ENCODE measurements around the gene ALX1.

Gene ALX1

DNA sequence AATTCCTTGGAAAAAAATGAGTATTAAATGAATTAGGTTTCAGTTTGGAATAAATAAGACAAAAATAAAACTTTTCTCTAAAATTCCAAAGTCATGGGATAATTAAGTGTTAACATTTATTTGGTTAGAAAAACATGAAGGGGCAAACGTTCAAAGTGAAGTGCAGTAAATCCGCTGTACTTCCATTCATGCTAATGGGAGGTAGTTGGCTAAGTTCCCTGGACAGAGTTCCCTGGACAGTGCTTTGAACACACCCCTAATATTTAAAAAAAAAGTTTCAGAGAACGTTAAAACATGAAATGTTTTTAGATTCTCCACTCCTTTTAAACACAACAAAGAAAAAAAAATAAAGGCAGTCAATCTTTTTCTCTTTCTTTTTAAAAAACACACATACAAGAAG, 16.3 kb downstream of the ALX1 start:
- H3K27me3 ChIP-seq (ENCODE audit: insufficient read depth, poor library complexity, severe bottlenecking), result peaks cover 4% of the 10 kb centered on the region
- H3K4me1 ChIP-seq (ENCODE audit: insufficient read depth, poor library complexity, severe bottlenecking), result no peaks in the 10 kb centered on the region
- ATAC-seq (ENCODE audit: low read depth) (no peak), DNase-seq (ENCODE audit: low spot score) (no peak)
- H3K9me3 ChIP-seq (ENCODE audit: severe bottlenecking), result no peaks in the 10 kb centered on the region
- H3K4me3 ChIP-seq (ENCODE audit: severe bottlenecking), result no peak overlapping the region
- H3K27ac ChIP-seq (ENCODE audit: poor library complexity, severe bottlenecking), result no peak overlapping the region
- TF ChIP-seq, protein P1, sequence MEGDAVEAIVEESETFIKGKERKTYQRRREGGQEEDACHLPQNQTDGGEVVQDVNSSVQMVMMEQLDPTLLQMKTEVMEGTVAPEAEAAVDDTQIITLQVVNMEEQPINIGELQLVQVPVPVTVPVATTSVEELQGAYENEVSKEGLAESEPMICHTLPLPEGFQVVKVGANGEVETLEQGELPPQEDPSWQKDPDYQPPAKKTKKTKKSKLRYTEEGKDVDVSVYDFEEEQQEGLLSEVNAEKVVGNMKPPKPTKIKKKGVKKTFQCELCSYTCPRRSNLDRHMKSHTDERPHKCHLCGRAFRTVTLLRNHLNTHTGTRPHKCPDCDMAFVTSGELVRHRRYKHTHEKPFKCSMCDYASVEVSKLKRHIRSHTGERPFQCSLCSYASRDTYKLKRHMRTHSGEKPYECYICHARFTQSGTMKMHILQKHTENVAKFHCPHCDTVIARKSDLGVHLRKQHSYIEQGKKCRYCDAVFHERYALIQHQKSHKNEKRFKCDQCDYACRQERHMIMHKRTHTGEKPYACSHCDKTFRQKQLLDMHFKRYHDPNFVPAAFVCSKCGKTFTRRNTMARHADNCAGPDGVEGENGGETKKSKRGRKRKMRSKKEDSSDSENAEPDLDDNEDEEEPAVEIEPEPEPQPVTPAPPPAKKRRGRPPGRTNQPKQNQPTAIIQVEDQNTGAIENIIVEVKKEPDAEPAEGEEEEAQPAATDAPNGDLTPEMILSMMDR (IDR thresholded peaks at IDR 0.05; ENCODE audit: poor library complexity, severe bottlenecking), result no peak
- H3K36me3 ChIP-seq (ENCODE audit: low read depth), result no peaks in the 10 kb centered on the region

DNA sequence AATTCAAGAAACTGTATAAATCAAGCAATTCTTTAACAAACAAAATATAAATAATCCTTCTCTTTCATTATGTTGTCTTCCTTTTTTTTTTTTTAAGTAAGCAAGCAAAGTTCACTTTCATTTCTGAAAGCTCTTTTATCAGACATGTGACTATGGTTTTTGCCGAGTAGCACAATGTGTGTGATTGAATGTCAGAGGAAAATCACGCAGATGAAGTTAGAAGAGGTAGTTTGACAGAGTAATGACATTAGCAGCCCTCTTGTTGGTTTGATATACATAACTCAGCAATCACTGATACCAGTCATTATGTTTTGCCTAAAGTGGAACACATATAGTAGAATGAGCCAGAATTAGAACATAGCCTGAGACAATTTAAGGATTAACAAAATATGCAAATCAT, 19.0 kb downstream of the ALX1 start:
- Histone ChIP-seq H3K4me1 (ENCODE audit: insufficient read depth, poor library complexity, severe bottlenecking) (no peaks in the 10 kb centered on the region), H3K9me3 (ENCODE audit: severe bottlenecking) (no peaks in the 10 kb centered on the region), H3K4me3 (ENCODE audit: severe bottlenecking) (no peak overlapping the region), H3K27ac (ENCODE audit: poor library complexity, severe bottlenecking) (no peak overlapping the region), H3K36me3 (ENCODE audit: low read depth) (no peaks in the 10 kb centered on the region), H3K27me3 (ENCODE audit: insufficient read depth, poor library complexity, severe bottlenecking) (peaks cover 4% of the 10 kb centered on the region)
- TF ChIP-seq, protein P1 (IDR thresholded peaks at IDR 0.05; ENCODE audit: poor library complexity, severe bottlenecking), result no peak
- no peak for ATAC-seq (ENCODE audit: low read depth)
- no peak for DNase-seq (ENCODE audit: low spot score)

DNA sequence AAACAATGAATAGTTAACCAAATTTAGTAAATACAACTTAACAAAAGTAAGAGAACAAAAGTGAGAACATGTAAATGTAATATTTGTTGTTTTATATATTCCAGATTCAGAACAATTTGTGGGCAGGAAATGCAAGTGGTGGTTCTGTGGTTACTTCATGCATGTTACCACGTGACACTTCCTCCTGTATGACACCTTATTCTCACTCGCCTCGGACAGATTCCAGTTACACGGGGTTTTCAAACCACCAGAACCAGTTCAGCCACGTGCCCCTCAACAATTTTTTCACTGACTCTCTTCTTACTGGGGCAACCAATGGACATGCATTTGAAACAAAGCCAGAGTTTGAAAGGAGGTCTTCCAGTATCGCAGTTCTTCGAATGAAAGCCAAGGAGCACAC, 21.0 kb downstream of the ALX1 start:
- TF ChIP-seq, protein P1 (IDR thresholded peaks at IDR 0.05; ENCODE audit: poor library complexity, severe bottlenecking), result no peak
- DNase-seq (ENCODE audit: low spot score), result no peak
- no peak overlapping the region for H3K27ac ChIP-seq (ENCODE audit: poor library complexity, severe bottlenecking)
- no peaks in the 10 kb centered on the region for H3K36me3 ChIP-seq (ENCODE audit: low read depth)
- ATAC-seq (ENCODE audit: low read depth), result no peak
- no peaks in the 10 kb centered on the region for H3K27me3 ChIP-seq (ENCODE audit: insufficient read depth, poor library complexity, severe bottlenecking)
- no peaks in the 10 kb centered on the region for H3K4me1 ChIP-seq (ENCODE audit: insufficient read depth, poor library complexity, severe bottlenecking)
- no peaks in the 10 kb centered on the region for H3K9me3 ChIP-seq (ENCODE audit: severe bottlenecking)
- no peak overlapping the region for H3K4me3 ChIP-seq (ENCODE audit: severe bottlenecking)

DNA sequence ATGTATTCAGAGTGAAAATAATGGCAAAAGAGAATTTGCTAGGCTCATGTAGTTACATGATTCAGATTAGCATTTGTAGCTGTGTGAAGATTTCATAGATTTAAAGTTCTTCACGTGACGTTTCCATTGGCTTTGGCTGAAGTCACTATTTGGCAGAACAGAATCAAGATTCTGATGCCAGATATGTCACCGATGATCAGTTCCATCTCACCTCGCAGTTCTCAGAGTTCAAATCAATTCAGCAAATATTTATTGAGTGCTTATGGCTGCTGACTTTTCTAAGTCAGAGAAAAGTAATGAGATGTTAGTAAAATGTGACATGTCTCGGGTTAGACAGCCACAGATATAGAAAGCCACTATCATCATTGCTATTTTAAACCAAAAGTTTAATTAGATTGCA, 28.4 kb downstream of the ALX1 start:
- no peaks in the 10 kb centered on the region for H3K9me3 ChIP-seq (ENCODE audit: severe bottlenecking)
- TF ChIP-seq, protein P1 (IDR thresholded peaks at IDR 0.05; ENCODE audit: poor library complexity, severe bottlenecking), result no peak
- H3K36me3 ChIP-seq (ENCODE audit: low read depth), result no peaks in the 10 kb centered on the region
- H3K4me1 ChIP-seq (ENCODE audit: insufficient read depth, poor library complexity, severe bottlenecking), result no peaks in the 10 kb centered on the region
- H3K27me3 ChIP-seq (ENCODE audit: insufficient read depth, poor library complexity, severe bottlenecking), result peaks cover 15% of the 10 kb centered on the region
- no peak overlapping the region for H3K27ac ChIP-seq (ENCODE audit: poor library complexity, severe bottlenecking)
- ATAC-seq (ENCODE audit: low read depth), result no peak
- DNase-seq (ENCODE audit: low spot score), result no peak
- no peak overlapping the region for H3K4me3 ChIP-seq (ENCODE audit: severe bottlenecking)

DNA sequence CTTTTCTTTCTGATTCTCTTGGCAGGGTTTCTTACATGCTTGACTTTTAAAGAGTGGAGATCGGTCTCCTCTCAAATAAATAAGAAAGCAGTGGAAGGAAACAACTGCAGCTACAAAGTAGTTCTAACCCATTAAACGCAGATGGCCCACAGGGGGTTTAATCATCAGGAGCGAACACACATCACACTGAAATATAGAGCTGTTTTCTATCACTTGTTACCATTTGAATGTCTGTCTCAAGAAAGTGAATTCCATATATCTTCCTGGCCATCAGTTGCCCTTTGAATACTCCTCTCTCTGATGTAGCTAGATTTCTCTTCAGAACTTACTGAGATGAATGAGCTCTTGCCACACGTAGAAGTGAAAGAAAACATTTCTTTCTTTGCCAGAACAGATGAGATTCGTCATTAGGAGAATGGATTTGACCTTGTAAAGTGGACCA, 29.1 kb downstream of the ALX1 start:
- H3K27me3 ChIP-seq (ENCODE audit: insufficient read depth, poor library complexity, severe bottlenecking), result peaks cover 15% of the 10 kb centered on the region
- ATAC-seq (ENCODE audit: low read depth), result no peak
- H3K9me3 ChIP-seq (ENCODE audit: severe bottlenecking), result no peaks in the 10 kb centered on the region
- H3K36me3 ChIP-seq (ENCODE audit: low read depth), result no peaks in the 10 kb centered on the region
- TF ChIP-seq, protein P1 (IDR thresholded peaks at IDR 0.05; ENCODE audit: poor library complexity, severe bottlenecking), result no peak
- no peak for DNase-seq (ENCODE audit: low spot score)
- no peak overlapping the region for H3K27ac ChIP-seq (ENCODE audit: poor library complexity, severe bottlenecking)
- no peaks in the 10 kb centered on the region for H3K4me1 ChIP-seq (ENCODE audit: insufficient read depth, poor library complexity, severe bottlenecking)
- no peak overlapping the region for H3K4me3 ChIP-seq (ENCODE audit: severe bottlenecking)

Measured in RWPE2 (cell line).